ENCODE results near the gene MKS1.

Gene MKS1

DNA sequence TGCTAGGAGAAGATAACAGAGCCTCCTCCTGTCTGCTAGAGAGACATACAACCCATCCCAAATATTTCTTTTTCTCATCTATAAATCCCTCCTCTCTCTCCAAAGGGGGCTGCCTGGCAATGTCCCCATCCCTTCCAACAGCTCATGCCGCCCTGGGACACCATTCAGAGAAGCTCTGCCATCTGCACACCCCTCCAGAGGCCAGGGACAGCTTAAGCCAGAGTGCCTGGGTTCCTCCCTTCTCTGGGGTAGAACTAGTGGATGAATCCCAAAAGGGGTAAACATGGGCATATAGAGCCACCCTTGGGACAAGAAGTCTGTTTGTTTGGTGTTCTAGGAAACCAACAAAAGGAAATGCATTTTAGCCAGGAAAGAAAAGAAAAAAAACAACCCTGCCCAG is 16.8 kb upstream of the MKS1 start:
- no peak overlapping the region for H3K4me3 ChIP-seq (ENCODE audit: low read depth, low read length)
- TF ChIP-seq, protein P1, sequence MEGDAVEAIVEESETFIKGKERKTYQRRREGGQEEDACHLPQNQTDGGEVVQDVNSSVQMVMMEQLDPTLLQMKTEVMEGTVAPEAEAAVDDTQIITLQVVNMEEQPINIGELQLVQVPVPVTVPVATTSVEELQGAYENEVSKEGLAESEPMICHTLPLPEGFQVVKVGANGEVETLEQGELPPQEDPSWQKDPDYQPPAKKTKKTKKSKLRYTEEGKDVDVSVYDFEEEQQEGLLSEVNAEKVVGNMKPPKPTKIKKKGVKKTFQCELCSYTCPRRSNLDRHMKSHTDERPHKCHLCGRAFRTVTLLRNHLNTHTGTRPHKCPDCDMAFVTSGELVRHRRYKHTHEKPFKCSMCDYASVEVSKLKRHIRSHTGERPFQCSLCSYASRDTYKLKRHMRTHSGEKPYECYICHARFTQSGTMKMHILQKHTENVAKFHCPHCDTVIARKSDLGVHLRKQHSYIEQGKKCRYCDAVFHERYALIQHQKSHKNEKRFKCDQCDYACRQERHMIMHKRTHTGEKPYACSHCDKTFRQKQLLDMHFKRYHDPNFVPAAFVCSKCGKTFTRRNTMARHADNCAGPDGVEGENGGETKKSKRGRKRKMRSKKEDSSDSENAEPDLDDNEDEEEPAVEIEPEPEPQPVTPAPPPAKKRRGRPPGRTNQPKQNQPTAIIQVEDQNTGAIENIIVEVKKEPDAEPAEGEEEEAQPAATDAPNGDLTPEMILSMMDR (IDR thresholded peaks at IDR 0.05; ENCODE audit: control insufficient read depth, extremely low read depth, insufficient read depth), result no peak
- no peak for DNase-seq (ENCODE audit: low read depth)

DNA sequence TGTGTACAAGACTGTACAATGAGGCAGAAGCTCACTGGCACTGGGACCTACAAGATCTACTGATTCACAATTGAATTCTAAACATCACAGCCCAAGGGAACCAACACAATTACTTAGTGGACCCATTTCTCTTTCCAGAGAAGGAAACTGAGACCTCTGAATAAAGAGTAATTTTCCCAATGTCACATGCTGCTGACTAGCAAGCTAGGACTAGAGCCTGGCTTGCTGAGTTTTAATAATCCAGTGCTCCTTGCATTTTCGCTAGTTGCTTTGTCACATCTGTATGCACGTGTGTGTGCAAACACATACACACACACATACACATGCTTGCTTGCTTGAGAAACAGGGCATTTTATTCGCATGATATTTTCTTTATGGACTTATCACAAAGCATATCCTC is 15.5 kb upstream of the MKS1 start:
- DNase-seq (ENCODE audit: low read depth), result no peak
- TF ChIP-seq, protein P1 (IDR thresholded peaks at IDR 0.05; ENCODE audit: control insufficient read depth, extremely low read depth, insufficient read depth), result no peak
- H3K4me3 ChIP-seq (ENCODE audit: low read depth, low read length), result no peak overlapping the region

DNA sequence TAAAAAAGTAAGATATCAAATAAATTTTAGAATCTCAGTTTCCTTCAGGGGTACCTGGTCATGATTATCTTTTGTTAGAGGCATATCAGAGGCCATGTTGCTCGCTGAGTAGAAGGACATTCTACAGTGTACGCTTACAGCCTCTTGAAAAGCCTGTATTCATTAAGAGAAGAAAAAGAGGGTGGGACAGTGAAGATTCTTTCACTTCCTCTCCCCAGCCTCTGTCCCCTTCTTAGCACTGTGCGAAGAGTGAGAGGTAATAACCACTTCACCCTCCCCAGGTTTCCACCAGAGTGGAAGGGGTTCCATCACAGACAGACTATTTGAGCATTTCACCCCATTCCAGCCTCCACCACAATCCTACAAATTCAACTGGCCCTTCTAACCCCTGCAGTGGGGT is 14.5 kb upstream of the MKS1 start:
- DNase-seq (ENCODE audit: low read depth), result no peak
- no peak overlapping the region for H3K4me3 ChIP-seq (ENCODE audit: low read depth, low read length)
- TF ChIP-seq, protein P1 (IDR thresholded peaks at IDR 0.05; ENCODE audit: control insufficient read depth, extremely low read depth, insufficient read depth), result no peak

DNA sequence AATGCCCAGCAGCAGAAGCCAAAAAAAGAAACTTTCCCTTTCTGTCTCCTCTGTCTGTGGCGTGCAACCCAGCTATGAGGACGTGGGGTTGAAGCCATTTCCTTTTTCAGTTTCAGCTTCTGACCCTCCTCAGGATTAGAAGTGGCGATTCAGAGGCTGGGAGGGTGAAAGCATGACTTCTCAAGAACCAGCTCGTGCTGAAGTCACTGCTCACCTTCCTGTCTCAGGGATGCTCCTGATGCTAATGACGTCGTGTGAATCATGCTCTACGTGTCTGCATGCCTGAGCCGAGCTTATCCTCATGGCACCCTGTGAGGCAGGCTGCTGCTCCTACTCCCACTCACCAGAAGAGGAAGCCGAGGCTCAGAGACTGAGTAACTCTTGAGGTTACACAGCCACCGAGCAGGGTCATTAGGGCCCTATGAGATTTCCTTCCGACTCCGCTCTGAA is 13.7 kb upstream of the MKS1 start:
- TF ChIP-seq, protein P1 (IDR thresholded peaks at IDR 0.05; ENCODE audit: control insufficient read depth, extremely low read depth, insufficient read depth), result no peak
- H3K4me3 ChIP-seq (ENCODE audit: low read depth, low read length), result no peak overlapping the region
- DNase-seq (ENCODE audit: low read depth), result no peak

DNA sequence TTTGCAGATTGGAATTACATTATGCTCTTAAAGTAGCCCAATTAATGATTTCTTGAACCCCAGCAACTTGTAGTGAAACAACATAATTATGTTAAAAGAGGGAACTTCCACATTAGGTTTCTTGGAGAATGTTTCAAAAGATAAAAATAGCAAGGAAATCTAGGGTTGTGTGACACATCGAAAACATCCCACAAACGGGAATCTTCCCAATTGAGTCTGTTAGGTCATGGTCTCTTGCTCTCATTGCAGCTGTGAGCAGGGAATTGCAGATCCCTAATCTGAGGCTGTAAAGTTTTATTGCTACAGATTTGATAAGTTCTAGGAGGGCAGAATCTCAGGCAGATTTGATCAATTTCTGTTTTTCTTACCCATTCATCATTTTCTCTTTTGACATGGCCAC is 12.6 kb upstream of the MKS1 start:
- H3K4me3 ChIP-seq (ENCODE audit: low read depth, low read length), result no peak overlapping the region
- TF ChIP-seq, protein P1 (IDR thresholded peaks at IDR 0.05; ENCODE audit: control insufficient read depth, extremely low read depth, insufficient read depth), result no peak
- DNase-seq (ENCODE audit: low read depth), result no peak

DNA sequence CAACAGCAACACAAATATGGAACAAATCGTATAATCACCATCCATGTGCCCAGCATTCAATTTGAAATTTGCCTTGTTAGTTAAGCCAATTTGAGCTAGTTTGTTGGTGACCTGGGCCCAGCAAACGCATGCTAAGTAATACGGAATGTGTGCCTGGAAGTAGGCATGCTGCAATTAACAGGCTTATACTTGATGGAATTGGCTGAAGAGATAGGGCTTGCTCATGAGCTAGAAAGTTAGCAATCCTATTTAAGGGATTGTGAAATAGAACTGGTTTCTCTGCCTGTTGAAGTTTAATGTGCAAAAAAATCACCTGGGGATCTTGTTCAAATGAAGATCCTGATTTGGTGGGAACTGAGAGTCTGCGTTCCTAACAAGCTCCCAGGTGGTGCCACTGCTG is 10.8 kb upstream of the MKS1 start:
- TF ChIP-seq, protein P1 (IDR thresholded peaks at IDR 0.05; ENCODE audit: control insufficient read depth, extremely low read depth, insufficient read depth), result no peak
- no peak overlapping the region for H3K4me3 ChIP-seq (ENCODE audit: low read depth, low read length)
- DNase-seq (ENCODE audit: low read depth), result no peak

DNA sequence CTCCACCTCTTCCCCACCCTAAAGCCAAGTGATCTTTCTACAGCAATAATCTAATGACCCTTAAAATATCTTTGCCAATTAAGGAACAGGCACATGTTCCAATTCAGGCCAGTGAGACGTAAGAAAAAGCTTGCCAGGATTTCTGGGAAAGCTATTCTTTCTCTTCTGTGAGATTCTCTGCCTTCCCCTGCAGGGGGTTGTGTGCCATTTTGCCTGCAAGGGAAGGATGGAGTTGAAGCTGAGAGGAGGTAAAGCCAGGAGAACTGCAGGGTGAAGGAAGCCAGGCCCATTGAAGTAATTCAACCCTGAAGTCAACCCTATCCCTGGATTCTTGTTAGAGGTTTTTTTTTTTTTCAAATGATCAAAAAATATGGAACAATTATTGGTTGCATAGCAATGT is 10.3 kb upstream of the MKS1 start:
- H3K4me3 ChIP-seq (ENCODE audit: low read depth, low read length), result no peak overlapping the region
- TF ChIP-seq, protein P1 (IDR thresholded peaks at IDR 0.05; ENCODE audit: control insufficient read depth, extremely low read depth, insufficient read depth), result no peak
- no peak for DNase-seq (ENCODE audit: low read depth)

All from LNCaP clone FGC (cell line).